HepG2 (cell line): Measurements from ENCODE around the gene INKA1. TPM values are rescaled to one million over a fixed set of nuclear protein-coding genes. Genes with fewer than 3 reads are reported as not detected.
A peak's percentile ranks its signal among the peaks of the same experiment; 100 is the strongest.

ENCODE experiments used
- GABPA ChIP-seq, 2 experiments: IDR thresholded peaks; 2 replicates each; pipeline ENCODE4 v1.6.1; 2011 to 2016; ENCODE audit warnings: low read depth in 2 of 2, low read length in 1 of 2, missing biosample characterization in 1 of 2, missing genetic modification characterization in 1 of 2
- GATAD2A ChIP-seq: IDR thresholded peaks from 2 replicates; pipeline ENCODE4 v1.6.1; 2016
- GTF3A ChIP-seq: sonication (generic); formaldehyde crosslinking; conservative IDR thresholded peaks from 2 replicates; pipeline ENCODE4 v1.4.0; 2020; ENCODE audit warnings: mild to moderate bottlenecking, missing genetic modification reagents
- HDAC6 ChIP-seq: fragments of 200-600 bp; sonication (generic); IDR thresholded peaks from 2 replicates; pipeline ENCODE4 v1.7.0; 2017; ENCODE audit warnings: mild to moderate bottlenecking, antibody characterized with exemption, low read length, low read depth
- HNRNPLL ChIP-seq: fragments of 200-400 bp; formaldehyde crosslinking; IDR thresholded peaks from 2 replicates; pipeline ENCODE4 v1.6.1; 2017; ENCODE audit warnings: mild to moderate bottlenecking, low read depth, low read length; ENCODE audit not compliant: poor library complexity, severe bottlenecking
- KLF13 ChIP-seq: sonication (generic); formaldehyde crosslinking; IDR thresholded peaks from 2 replicates; pipeline ENCODE4 v1.4.0; 2020; ENCODE audit warnings: mild to moderate bottlenecking, missing genetic modification reagents
- NFIB ChIP-seq: sonication (generic); formaldehyde crosslinking; IDR thresholded peaks from 2 replicates; pipeline ENCODE4 v1.9.0; 2021; ENCODE audit warnings: missing genetic modification reagents, mild to moderate bottlenecking, borderline replicate concordance
- RFX3 ChIP-seq: IDR thresholded peaks from 2 replicates; pipeline ENCODE4 v1.6.1; 2016; ENCODE audit warnings: missing biosample characterization, missing genetic modification reagents
- SIX1 ChIP-seq: sonication (generic); formaldehyde crosslinking; IDR thresholded peaks from 2 replicates; pipeline ENCODE4 v1.4.0; 2020; ENCODE audit warnings: missing genetic modification reagents, borderline replicate concordance
- SOX6 ChIP-seq, 2 experiments: fragments of 450-650 bp in 1 of 2; sonication (generic) in 1 of 2; formaldehyde crosslinking in 1 of 2; IDR thresholded peaks; 2 replicates each; pipeline versions ENCODE4 v1.4.0 to v1.6.1; 2017 to 2020; ENCODE audit warnings: antibody characterized with exemption in 1 of 2, mild to moderate bottlenecking in 1 of 2, missing genetic modification reagents in 1 of 2
- SP1 ChIP-seq, 2 experiments: fragments of 450-650 bp in 1 of 2; sonication (generic) in 1 of 2; formaldehyde crosslinking in 1 of 2; IDR thresholded peaks; 2 replicates each; pipeline versions ENCODE4 v1.4.0 to v1.6.1; 2016 to 2020; ENCODE audit warnings: missing genetic modification reagents in 1 of 2
- TBL1XR1 ChIP-seq: fragments of 150-350 bp; IDR thresholded peaks from 2 replicates; pipeline ENCODE4 v1.6.1; 2014; ENCODE audit warnings: borderline replicate concordance, low read length; ENCODE audit not compliant: partially characterized antibody
- XRCC5 ChIP-seq: fragments of 200-400 bp; formaldehyde crosslinking; optimal IDR thresholded peaks from 2 replicates; pipeline ENCODE3; 2017; ENCODE audit warnings: mild to moderate bottlenecking, low read length
- ZFP82 ChIP-seq: sonication (generic); formaldehyde crosslinking; IDR thresholded peaks from 2 replicates; pipeline ENCODE4 v1.5.1; 2020; ENCODE audit warnings: mild to moderate bottlenecking, missing genetic modification reagents, borderline replicate concordance
- ZNF274 ChIP-seq: sonication (generic); formaldehyde crosslinking; IDR thresholded peaks from 2 replicates; pipeline ENCODE4 v1.5.1; 2020; ENCODE audit warnings: mild to moderate bottlenecking, missing genetic modification reagents
- ZNF282 ChIP-seq: fragments of 450-650 bp; IDR thresholded peaks from 2 replicates; pipeline ENCODE4 v1.6.1; 2018; ENCODE audit not compliant: partially characterized antibody
- ZNF468 ChIP-seq: sonication (generic); formaldehyde crosslinking; IDR thresholded peaks from 2 replicates; pipeline ENCODE4 v1.8.0; 2022; ENCODE audit warnings: mild to moderate bottlenecking, moderate library complexity, missing genetic modification reagents
- ZNF552 ChIP-seq: sonication (generic); formaldehyde crosslinking; IDR thresholded peaks from 2 replicates; pipeline ENCODE4 v1.9.0; 2022; ENCODE audit warnings: missing genetic modification reagents, mild to moderate bottlenecking, borderline replicate concordance
- ZSCAN20 ChIP-seq: sonication (generic); formaldehyde crosslinking; IDR thresholded peaks from 2 replicates; pipeline ENCODE4 v1.4.0; 2020; ENCODE audit warnings: missing genetic modification reagents, mild to moderate bottlenecking, borderline replicate concordance
- ZSCAN21 ChIP-seq: sonication (generic); formaldehyde crosslinking; IDR thresholded peaks from 2 replicates; pipeline ENCODE4 v1.8.0; 2022; ENCODE audit warnings: mild to moderate bottlenecking, missing genetic modification reagents, moderate library complexity, borderline replicate concordance
- ZSCAN22 ChIP-seq: sonication (generic); formaldehyde crosslinking; IDR thresholded peaks from 2 replicates; pipeline ENCODE4 v1.4.0; 2020; ENCODE audit warnings: mild to moderate bottlenecking, missing genetic modification reagents
- polyA plus RNA-seq, 8 experiments: library from polyadenylated mRNA; depleted of rRNA in 3 of 8; stranded (reverse) in 7 of 8; unstranded in 1 of 8; fragments of >200 nt; fragmentation: Illumina TruSeq in 4 of 8; extraction: Trizol in 4 of 8; gene quantifications; 2 replicates each; pipeline versions ENCODE4 v1.2.1 to v1.2.3, GENCODE V29; 2011 to 2016; ENCODE audit warnings: low read depth in 4 of 8, missing spikeins in 1 of 8, mixed read lengths in 1 of 8; ENCODE audit not compliant: insufficient read depth in 1 of 8
- total RNA-seq, 5 experiments: library from RNA; depleted of rRNA; stranded (reverse); fragments of >200 nt; fragmentation: Illumina TruSeq; extraction: Trizol; gene quantifications; 2 replicates each; pipeline ENCODE4 v1.2.3, GENCODE V29; 2016; ENCODE audit warnings: low read depth in 1 of 5
- TF ChIP-seq, protein P1 (sequence below): sonication (generic); formaldehyde crosslinking; IDR thresholded peaks from 2 replicates; pipeline ENCODE4 v1.8.0; 2022; ENCODE audit warnings: mild to moderate bottlenecking, missing genetic modification reagents
- TF ChIP-seq, protein P2 (sequence below): sonication (generic); formaldehyde crosslinking; IDR thresholded peaks from 2 replicates; pipeline ENCODE4 v1.8.0; 2022; ENCODE audit warnings: missing genetic modification reagents, mild to moderate bottlenecking, inconsistent platforms, borderline replicate concordance
- TF ChIP-seq, protein P3 (sequence below): IDR thresholded peaks from 2 replicates; pipeline ENCODE4 v1.6.1; 2012; ENCODE audit warnings: low read depth, low read length, improper control_type of control experiment

Gene INKA1
- total and polyA plus RNA-seq, 2 of the 13 experiments (the other 11 are each of a cell fraction or from before 2014, with no cell fraction given): 0.22 to 0.41 TPM

DNA sequence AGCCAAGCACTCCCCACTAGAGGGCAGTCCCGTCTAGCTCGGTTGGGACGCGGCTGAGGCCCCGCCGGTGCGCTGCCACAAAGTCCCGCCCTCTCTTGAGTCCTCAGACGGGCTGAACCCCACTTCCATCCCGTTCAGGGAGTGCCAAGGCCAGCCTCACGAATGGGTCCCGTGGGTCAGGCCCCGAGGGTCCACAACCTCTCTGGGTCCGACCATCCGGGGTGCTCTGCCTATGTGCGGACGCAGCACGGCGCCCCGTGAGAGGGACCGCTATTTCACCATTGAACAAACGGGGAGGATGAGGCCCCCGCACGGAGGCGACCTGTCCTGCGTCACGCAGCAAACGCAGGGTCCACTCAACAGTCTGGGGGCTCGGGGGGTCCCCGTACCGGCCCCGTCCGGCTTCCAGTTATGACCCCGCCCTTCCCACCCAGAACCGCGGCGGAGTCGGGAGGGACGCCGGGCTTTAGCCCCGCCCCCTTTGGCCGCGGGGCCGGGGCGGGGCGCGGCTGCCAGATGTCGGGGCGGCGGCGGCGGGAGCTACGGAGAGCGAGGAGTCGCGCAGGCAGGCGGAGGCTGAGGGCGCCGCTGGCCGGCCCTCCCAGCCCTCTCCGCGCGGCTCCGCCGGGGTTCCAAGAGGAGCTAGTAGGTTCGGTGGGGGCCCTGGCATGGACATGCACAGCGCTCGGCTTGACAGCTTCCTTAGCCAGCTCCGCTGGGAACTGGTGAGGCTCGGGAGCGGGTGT, at the start of gene INKA1 (continued):
- no peak for TF ChIP-seq KLF13 (CRISPR knock-in tag)
- TF ChIP-seq ZFP82: no peak
- no peak for TF ChIP-seq RFX3 (CRISPR knock-in tag)
- TF ChIP-seq ZSCAN22 (CRISPR knock-in tag): no peak
- no peak for TF ChIP-seq SOX6 (IDR thresholded peaks at IDR 0.05)
- peak; percentile 54 for TF ChIP-seq SOX6 (CRISPR knock-in tag; IDR thresholded peaks at IDR 0.05)
- 0 out of 2 replicates have a peak, but pooled peaks have one; percentile 65 for TF ChIP-seq ZNF468 (CRISPR knock-in tag)
- TF ChIP-seq, protein P1, sequence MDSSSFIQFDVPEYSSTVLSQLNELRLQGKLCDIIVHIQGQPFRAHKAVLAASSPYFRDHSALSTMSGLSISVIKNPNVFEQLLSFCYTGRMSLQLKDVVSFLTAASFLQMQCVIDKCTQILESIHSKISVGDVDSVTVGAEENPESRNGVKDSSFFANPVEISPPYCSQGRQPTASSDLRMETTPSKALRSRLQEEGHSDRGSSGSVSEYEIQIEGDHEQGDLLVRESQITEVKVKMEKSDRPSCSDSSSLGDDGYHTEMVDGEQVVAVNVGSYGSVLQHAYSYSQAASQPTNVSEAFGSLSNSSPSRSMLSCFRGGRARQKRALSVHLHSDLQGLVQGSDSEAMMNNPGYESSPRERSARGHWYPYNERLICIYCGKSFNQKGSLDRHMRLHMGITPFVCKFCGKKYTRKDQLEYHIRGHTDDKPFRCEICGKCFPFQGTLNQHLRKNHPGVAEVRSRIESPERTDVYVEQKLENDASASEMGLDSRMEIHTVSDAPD: no peak
- no peak for TF ChIP-seq GTF3A (CRISPR knock-in tag)
- TF ChIP-seq HNRNPLL: peak; percentile 62
- peak; percentile 82 for TF ChIP-seq XRCC5
- TF ChIP-seq TBL1XR1: no peak
- TF ChIP-seq GABPA (IDR thresholded peaks at IDR 0.05; ENCODE audit: low read depth, low read length): no peak
- no peak for TF ChIP-seq GABPA (CRISPR knock-in tag; IDR thresholded peaks at IDR 0.05; ENCODE audit: low read depth)
- TF ChIP-seq SIX1 (CRISPR knock-in tag): no peak
- no peak for TF ChIP-seq ZNF282
- TF ChIP-seq SP1 (IDR thresholded peaks at IDR 0.05): no peak
- peak; percentile 61; the same call in 1 of the 2 replicates for TF ChIP-seq SP1 (CRISPR knock-in tag; IDR thresholded peaks at IDR 0.05)
- no peak for TF ChIP-seq ZNF552 (CRISPR knock-in tag)
- TF ChIP-seq ZNF274 (CRISPR knock-in tag): no peak; the same call in 1 of the 2 replicates
- no peak for TF ChIP-seq HDAC6
- TF ChIP-seq ZSCAN20 (CRISPR knock-in tag): no peak
- TF ChIP-seq GATAD2A (CRISPR knock-in tag): peak; percentile 72
- no peak; the same call in 1 of the 2 replicates for TF ChIP-seq ZSCAN21 (CRISPR knock-in tag)
- TF ChIP-seq, protein P2, sequence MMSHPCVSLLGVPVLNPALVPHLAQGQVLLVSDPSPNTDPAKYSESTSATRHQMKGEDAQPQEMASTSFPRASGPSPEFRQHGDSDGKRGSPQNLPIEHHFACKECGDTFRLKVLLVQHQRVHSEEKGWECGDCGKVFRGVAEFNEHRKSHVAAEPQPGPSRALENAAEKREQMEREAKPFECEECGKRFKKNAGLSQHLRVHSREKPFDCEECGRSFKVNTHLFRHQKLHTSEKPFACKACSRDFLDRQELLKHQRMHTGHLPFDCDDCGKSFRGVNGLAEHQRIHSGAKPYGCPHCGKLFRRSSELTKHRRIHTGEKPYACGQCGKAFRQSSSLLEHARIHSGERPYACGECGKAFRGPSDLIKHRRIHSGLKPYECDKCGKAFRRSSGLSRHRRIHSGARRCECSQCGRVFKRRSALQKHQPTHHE (CRISPR knock-in tag): no peak
- no peak for TF ChIP-seq NFIB
- TF ChIP-seq, protein P3, sequence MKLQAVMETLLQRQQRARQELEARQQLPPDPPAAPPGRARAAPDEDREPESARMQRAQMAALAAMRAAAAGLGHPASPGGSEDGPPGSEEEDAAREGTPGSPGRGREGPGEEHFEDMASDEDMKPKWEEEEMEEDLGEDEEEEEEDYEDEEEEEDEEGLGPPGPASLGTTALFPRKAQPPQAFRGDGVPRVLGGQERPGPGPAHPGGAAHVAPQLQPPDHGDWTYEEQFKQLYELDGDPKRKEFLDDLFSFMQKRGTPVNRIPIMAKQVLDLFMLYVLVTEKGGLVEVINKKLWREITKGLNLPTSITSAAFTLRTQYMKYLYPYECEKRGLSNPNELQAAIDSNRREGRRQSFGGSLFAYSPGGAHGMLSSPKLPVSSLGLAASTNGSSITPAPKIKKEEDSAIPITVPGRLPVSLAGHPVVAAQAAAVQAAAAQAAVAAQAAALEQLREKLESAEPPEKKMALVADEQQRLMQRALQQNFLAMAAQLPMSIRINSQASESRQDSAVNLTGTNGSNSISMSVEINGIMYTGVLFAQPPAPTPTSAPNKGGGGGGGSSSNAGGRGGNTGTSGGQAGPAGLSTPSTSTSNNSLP: no peak
